AML-193 (cell line): ENCODE measurements around the gene MOXD1.
"Not testable (repeated sequence)": the region's sequence is repeated elsewhere in the genome, so short reads cannot be mapped to it uniquely, and the experiment has no call there.

Experiments
- DNase-seq, 2 experiments: peaks; one replicate each; lab custom pipeline; 2025; lab: John Stamatoyannopoulos, UW

Gene MOXD1

DNA sequence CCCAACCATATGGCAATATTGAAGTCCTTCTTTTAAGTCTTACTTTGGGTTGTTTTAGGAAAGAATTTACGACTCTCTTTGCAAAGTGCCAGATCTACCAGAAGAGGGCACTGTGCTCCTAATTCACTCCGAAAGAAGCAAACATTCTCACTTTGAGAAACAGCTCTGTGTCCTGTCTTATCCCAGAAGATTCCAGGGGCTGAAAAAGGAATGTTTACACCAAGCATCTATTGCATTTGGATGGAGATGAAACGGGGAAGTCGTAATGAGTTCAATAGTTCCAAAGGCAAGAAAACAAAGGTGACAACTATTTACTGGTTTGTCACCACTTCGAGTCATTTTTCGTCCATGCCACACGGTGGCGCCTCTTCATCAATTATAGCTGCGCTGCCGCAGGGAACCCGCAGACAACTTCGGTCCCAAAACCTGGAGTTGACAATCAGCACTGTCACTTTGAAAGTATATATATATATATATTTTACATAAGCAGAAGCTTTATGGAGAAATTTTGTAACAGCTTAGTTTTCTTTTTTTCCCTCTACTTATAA, 121.6 kb downstream of the MOXD1 start:
- DNase-seq = peak; percentile 84 to 88

DNA sequence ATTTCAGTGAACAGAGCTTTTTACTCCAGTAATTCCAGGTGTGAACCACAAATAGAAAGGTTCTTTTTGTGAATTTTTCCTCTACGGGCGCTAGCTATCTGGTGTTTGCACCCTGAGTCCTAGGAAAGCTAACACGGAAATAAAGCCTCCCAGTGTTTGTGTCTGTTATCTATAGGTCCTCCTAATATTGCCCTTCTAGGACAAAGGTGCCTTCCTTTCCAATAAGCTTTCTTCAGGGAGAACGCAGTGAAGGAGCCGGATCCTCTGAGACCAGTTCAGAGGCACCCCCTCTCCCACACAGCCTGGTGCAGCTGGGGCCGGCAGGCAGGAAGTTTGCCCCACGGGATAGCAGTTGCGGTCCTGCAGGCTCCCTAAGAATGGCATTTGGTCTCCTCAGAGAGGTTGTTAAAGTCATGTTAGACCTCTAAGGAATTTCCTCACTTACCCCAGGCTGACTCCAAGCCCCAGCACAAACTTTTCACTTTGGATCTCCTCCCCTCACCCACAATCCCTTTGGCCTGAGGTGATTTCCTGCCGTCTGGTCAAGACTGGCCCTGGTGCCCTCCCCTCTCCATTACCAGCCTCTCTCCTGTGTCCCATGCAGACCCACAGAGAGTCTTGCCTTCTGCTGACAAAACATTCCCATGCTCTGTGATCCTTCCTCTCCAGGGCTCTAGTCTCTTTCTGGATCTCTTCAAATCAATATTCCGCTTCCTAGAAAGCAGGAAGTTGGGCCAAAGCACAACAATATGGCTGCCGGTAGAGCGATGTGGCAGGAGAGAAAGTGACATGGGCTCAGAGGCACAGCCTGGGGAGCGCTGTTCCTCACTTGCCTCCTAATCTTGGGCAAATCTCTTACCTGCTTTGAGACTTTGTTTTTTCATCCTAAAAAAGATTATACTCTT, 126.0 kb downstream of the MOXD1 start:
- no peak for DNase-seq

DNA sequence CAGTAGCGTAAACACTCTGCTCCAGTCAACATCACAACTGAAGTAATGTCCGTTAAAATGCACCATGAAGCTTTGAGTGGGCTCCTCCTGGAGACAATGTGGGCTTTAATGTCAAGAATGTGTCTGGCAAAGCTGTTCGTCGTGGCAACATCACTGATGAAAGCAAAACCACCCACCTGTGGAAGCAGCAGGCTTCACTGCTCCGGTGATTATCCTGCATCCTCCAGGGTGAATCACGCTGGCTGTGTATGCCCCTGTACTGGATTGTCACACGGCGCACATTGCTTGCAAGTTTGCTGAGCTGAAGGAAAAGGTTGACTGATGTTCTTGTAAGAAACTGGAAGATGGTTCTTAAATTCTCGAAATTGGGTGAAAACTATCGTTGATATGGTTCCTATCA, 128.5 kb downstream of the MOXD1 start:
- DNase-seq = no peak

DNA sequence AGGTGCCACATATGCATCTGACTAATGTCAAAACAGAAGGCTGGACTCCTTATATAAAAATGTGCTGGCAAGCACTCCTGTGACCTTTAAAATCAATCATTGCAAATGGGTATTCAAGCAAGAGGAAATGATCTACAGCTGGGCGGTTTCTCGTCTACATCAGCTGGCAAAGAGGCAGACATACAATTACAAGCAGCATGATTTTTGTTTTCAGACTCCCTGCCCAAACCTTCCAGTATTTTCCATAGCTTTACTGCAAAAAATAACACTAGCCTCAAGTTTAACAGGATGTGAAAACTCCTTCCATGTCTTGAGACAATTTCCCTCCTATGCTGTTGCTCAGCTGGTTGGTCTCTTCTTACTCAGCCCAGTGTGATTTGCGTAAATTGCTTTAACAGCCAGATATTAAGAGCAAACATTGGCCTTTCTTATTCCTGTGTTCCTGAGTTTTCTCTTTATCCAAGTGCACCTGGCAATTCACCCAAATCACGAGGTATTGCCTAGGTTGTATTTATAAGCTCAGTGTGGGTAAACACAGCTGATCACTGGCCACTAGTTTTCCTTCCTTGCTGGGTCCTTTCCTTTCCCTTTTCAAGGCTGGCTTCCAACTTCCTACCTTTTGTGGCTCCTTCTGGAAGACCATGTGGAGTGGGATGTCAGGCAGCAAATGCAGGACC, 130.4 kb downstream of the MOXD1 start:
- no peak for DNase-seq

DNA sequence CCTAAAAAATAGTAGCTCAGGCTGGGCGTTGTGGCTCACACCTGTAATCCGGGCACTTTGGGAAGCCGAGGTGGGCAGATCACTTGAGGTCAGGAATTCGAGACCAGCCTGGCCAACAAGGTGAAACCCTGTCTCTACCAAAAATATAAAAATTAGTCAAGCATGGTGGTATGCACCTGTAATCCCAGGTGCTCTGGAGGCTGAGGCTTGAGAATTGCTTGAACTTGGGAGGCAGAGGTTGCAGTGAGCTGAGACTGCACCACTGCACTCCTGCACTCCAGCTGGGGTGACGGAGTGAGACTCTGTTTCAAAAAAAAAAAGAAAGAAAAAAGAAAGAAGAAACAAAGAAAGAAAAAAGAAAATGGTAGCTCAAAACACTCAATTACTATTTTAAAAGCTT, 132.6 kb downstream of the MOXD1 start:
- DNase-seq = not testable (repeated sequence)

DNA sequence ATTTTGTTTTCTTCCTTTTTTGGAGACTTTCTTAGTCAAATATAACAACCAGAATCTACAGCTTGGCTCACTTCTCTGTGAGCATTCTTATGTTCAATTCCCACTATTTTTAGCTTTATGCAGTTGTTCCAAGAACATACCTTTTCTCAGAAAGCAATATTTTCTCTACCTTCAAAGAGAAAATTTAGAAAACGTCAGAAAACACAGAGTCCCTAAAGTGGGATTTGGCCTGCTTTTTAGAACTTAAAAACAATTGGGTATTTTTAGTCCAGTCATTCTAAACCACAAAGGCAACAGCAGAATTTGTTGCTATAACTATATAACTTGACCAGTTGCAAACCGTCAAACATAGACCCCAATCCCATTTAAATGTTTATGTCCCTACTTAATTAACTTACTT, 133.1 kb downstream of the MOXD1 start:
- no peak for DNase-seq

DNA sequence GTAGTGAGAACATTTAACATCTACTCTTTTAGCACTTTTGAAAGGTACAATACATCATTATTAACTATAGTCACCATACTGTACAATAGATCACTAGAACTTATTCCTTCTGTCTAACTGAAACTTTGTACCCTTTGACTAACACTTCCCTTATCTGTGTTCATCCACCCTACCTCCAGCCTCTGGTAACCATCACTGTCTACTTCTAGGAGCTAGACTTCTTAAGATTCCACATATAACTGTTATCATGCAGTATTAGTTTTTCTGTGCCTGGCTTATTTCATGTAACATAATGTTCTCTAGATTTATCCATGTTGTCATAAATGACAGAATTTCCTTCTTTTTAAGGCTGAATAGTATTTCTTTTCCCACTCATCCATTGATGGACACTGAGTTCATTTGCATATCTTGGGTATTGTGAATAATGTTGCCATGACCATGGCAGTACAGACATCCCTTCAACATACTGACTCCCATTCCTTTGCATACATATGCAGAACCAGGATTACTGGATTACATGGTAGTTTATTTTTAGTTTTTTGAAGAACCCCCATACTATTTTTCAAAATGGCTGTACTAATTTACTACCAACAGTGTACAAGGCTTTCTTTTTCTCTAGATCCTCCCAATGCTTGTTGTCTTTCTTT, 135.7 kb downstream of the MOXD1 start:
- DNase-seq = no peak

DNA sequence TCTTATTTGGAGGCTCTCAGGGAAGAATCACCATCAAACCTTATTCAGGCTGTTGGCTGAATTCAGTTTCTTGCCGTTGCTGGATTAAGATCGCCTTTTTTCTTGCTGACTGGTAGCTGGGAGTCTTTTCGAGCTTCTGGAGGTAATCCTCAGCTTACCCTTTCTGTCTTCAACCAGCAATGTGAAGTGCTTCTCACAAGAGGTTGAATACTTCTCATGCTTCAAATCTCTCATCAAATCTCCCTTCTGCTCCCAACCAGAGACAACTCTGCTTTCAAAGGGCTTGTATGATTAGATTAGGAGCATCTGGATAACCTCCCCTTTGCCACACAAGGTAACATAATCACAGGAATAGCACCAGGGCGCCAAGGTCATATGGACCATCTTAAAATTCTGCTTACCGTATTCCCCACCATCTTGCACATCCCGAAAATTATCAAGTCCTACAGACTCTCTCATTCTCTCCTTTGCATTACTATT, 137.2 kb downstream of the MOXD1 start:
- no peak for DNase-seq

DNA sequence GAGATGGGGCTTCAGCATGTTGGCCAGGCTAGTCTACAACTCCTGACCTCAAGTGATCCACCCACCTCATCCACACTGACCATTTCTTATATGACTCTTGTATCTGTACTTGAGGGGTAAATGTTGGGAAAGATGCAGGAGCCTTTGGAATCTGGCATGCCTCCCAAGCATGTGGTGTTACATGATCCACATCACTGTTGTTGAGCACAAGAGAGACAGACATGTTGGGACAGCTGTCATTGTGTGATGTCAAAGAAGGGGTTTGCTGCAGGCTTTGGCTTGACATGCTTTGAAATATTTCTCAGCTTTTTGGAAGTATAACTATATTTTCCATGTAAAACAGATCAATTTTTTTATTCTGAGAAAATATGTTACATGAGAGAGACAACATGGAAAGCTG, 139.9 kb downstream of the MOXD1 start:
- no peak for DNase-seq

DNA sequence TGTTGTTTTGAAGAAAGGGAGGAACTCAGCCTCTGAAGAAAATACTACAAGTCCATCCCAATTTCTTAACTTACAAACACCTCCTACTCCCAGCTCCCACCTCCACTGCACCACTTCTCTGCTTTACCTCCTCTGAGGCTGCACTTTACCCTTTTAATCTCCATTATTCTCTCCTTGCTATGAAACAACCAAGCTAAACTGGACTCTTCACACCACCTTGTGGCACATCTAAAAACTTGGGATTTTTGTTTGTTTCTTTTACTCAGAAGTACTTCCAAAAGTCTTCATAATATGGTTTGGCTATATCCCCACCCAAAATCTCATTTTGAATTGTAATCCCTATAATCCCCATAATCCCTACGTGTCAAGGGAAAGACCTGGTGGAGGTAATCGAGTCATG, 142.2 kb downstream of the MOXD1 start:
- peak in 1 of 2 experiments; percentile 1 for DNase-seq

DNA sequence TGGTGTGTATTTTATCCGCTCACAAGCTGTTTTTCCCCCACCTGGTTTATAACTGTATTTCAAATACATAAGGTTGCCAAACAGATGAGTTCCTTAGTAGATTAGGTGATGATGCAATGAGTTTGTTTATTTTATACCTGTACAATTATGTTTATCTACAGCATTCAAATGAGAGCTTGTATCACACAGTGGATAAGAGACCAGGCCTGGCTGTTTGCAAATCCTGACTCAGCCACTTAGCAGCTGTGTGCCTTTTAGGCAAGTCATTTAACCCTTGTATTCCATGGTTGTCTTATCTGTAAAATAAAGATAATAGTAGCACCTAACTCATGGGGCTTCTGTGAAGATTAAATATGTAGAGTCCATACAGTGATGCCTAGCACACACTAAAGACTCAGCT, 143.7 kb downstream of the MOXD1 start:
- no peak for DNase-seq

DNA sequence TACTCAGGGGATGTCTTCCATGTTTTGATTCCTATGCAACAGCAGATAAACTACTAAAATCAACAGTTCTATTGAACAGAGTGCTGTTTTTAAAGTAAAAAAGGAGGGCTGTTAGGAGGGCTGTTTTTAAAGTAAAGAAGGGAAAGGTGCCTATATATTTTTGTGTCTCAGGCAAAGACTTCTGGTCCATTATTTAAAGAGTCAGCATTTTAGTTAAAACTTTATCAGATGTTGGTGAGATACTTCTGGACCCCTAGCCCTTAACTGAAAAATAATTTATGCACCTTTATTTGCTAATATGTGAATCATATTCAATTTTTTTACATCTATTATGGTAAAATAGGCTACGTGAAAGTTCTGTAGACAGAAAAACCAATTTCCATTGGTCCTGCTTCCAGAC, 144.8 kb downstream of the MOXD1 start:
- DNase-seq = no peak

DNA sequence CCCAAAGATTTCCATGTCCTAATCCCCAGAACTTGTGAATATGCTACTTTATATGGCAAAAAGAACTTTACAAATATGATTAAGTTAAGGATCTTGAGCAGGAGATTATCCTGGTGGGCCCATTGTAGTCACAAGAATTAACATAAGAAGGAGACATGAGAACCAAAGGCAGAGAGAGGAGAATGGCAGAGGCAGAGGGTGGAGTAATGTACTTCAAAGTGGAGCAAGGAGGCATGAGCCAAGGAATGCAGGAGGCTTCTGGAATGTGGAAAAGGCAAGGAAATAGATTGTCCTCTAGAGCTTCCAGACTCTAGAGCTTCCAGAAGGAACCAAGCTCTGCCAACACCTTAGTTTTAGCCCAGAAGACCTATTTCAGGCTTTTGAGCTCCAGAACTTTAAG, 147.4 kb downstream of the MOXD1 start:
- DNase-seq = no peak

DNA sequence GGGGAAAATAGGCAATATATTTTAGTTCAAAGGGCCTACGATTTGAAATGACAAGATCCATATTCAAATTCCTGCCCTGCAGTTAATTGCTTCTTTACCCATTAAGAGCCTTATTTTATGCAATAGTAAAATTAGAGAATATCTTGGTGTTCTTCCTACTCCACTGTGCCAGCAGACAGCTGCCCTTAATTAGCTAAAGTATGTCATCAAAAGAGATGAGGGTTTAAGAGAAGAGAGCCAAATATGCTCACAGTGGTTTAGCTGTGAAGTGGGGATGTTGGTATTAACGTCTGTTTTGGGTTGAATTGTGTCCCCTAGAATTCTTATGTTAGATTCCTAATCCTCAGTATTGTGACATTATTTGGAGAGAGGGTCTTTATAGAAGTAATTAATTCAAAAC, 148.1 kb downstream of the MOXD1 start:
- no peak for DNase-seq

DNA sequence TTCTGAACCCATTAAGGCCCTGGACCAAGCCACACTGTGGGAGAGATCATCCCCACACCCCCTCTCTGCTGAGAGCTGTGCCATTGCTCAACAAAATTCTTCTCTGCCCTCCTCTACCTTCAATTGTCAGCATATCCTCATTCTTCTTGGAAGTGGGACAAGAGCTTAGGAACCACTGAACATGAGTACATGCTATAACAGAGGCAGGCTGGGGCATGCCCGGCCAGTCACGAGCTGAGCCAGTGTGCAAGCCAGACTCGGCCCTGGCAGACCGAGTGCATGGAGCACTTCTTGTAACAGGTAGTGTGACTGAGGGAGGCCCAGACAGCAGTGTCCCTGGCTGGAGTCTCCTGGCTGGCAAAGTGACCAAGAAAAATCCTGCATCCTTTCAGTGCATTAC, 149.2 kb downstream of the MOXD1 start:
- DNase-seq = no peak

DNA sequence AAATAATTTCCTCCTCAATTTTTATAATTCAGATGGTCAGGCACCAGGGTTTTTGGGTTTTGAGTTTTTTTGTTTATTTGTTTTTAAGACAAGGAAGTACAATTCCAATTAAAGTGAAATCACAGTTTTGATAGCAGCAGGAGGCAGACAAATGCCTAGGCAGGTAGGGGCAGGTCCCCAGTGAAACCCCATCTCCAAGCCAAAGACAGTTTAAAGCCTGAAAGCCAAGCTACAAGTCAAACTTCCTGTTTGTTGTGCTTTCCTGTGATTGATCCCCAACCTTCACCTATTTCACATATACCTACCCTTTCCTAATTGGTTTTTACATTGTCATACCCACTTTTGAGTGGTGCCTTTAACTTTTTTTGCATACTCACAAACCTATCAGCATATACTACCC, 149.6 kb downstream of the MOXD1 start:
- DNase-seq = no peak

DNA sequence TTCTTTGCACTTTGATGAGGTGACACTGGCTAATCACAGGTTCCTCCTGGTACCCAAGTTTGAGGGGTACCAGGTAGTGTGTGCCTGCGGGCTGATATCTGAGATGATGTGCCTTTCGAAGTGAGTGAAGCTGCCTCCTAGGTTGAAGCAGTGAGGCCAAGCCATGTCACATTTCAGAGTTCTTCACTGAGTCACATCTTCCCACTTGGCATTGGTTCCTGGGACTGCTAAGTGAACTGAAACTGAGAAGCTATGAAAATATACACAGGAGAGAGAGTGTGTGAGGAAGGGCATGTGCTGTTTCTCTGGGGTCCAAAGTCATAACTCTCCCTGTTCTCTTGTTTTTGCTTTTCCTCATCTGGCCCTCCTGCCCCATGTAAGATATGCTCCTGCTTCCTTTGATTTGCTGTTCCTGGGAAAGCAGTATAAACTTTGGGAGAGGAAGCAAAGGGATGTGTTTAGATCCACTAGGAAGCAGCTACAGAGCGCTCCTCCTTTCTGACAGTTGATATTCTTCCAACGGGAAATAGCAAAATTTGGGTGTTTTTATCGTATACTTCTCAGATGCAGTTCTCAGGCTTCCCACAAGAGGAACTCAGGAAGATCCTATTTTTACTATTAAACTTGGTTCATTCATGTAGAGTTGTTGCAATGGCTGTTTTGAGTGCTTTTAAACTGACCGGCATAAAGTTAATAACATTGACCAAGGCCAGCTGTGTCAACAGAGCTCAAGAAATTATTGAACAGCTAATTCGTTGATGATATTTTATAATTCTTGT, 153.7 kb downstream of the MOXD1 start:
- no peak for DNase-seq

DNA sequence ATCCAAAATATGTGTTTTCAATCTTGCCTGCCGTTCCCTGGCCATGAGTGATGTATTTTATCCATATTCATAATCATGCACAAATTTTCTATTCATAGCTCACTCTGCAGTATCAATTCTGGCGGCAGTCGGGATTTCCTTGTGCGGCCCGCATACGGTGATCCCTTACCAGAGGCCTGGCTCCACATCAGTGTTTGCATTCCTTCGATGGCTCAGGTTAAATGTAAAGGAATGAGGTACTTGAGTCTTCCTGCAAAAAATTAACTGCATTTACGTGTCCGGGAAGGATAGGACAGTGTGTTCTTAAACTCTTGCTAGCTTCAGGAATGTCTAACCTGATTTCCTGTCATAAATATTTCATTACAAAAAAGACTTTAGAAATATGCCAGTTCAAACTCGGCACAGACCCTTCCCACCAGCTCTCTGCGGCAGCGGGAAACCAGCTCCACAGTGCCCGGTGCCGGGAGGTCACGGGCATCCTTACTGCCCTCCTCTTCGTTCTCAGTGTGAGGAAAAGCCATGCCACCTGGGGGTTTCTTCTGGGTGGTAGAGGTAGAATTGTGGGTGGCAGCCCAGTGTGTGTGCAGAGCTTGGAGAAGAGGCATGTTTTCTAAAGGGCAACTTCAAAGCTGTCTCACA, 154.5 kb downstream of the MOXD1 start:
- no peak for DNase-seq

DNA sequence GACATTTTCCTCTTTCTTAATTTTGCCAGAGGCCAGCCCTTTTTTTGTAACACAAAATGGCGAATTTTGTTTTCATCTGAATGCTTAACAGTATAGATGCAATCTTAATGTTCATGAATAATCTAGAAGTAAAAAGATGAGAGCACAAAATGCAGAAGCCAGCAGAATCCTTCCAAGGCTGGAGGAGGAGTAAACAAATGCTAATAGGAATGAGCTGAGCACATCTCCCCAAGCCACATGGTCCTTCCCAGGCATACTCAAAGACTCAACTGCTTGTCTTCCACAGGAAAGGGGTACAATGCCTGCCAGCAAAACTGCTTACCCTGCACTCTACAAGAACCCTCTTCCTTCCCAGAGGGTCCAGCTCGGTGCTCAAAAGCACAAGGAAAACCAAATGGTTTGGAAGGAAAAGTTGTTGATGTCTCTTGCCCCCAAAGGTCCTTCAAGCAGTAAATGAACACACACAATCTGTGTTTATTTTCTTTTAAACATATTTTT, 155.1 kb downstream of the MOXD1 start:
- no peak for DNase-seq
